Choroid plexus epithelial cell (primary cell): ENCODE measurements around the gene SLC4A3.

Experiments
- DNase-seq: peaks from one replicate; pipeline ENCODE4 v3.0.0-alpha.2; 2010; ENCODE audit warnings: low read depth
- H3K4me3 ChIP-seq: 2 replicates; pipeline ENCODE4 v1.5.1; 2011; ENCODE audit warnings: low read depth, mild to moderate bottlenecking, control low read depth, low read length, moderate library complexity
- CTCF ChIP-seq: conservative IDR thresholded peaks from 2 replicates; pipeline ENCODE4 v1.5.1; 2011; ENCODE audit warnings: low read depth, mild to moderate bottlenecking, control low read depth, inconsistent platforms, low read length, moderate library complexity

Gene SLC4A3

GRCh38 chr2:219607931-219608330, 19.5 kb upstream of the SLC4A3 start:
- DNase-seq: no peak
- no peak for TF ChIP-seq CTCF
- no peak overlapping the region for H3K4me3 ChIP-seq

- no peak for DNase-seq
- TF ChIP-seq CTCF: no peak
- H3K4me3 ChIP-seq: no peak overlapping the region
Measured at GRCh38 chr2:219608399-219608964, 18.9 kb upstream of the SLC4A3 start.

GRCh38 chr2:219609149-219609750, 18.2 kb upstream of the SLC4A3 start:
- TF ChIP-seq CTCF: no peak
- DNase-seq: no peak
- H3K4me3 ChIP-seq: no peak overlapping the region

GRCh38 chr2:219611306-219611705, 16.1 kb upstream of the SLC4A3 start:
- no peak for TF ChIP-seq CTCF
- H3K4me3 ChIP-seq: no peak overlapping the region
- no peak for DNase-seq

GRCh38 chr2:219611866-219612576, 15.4 kb upstream of the SLC4A3 start:
- H3K4me3 ChIP-seq: no peak overlapping the region
- DNase-seq: no peak
- TF ChIP-seq CTCF: no peak

- no peak for TF ChIP-seq CTCF
- DNase-seq: no peak
- H3K4me3 ChIP-seq: no peak overlapping the region
Measured at GRCh38 chr2:219612577-219613286, 14.7 kb upstream of the SLC4A3 start.
